ENCODE measurements around the gene CCL15. TPM values are rescaled to one million over a fixed set of nuclear protein-coding genes. Genes with fewer than 3 reads are reported as not detected.

The CCL15 gene
- total and polyA plus RNA-seq, 4 donors: 0.23 TPM; not detected in 3

DNA sequence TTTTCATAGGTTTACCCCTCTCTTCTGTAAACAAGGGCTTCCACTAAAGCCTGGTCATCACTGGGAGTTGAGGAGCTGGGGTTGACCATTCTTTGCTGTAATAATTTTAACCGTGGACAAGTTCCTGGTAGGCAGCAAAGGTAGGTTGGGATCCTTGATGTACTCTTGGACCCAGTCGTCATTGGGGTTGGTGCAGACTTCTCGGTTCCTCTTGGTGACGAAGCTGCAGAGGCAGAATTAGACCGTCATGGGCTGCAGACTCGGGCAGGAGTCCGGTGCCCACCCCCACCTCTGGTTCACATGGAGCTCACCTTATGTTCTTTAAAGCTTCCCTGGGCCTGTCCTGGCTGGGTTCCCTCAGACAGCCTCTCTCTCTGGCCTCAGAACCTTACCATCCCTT is 23.8 kb downstream of the CCL15 start:
- 99% methylated on average over 7 of the region's 7 CpGs for WGBS (ENCODE audit: insufficient coverage)
- no peaks in the 10 kb centered on the region for H3K27me3 ChIP-seq (ENCODE audit: control insufficient read depth, insufficient read depth, low read length)
- DNase-seq (ENCODE audit: low read depth in 4 of 6, low spot score in 6 of 6): no peak

DNA sequence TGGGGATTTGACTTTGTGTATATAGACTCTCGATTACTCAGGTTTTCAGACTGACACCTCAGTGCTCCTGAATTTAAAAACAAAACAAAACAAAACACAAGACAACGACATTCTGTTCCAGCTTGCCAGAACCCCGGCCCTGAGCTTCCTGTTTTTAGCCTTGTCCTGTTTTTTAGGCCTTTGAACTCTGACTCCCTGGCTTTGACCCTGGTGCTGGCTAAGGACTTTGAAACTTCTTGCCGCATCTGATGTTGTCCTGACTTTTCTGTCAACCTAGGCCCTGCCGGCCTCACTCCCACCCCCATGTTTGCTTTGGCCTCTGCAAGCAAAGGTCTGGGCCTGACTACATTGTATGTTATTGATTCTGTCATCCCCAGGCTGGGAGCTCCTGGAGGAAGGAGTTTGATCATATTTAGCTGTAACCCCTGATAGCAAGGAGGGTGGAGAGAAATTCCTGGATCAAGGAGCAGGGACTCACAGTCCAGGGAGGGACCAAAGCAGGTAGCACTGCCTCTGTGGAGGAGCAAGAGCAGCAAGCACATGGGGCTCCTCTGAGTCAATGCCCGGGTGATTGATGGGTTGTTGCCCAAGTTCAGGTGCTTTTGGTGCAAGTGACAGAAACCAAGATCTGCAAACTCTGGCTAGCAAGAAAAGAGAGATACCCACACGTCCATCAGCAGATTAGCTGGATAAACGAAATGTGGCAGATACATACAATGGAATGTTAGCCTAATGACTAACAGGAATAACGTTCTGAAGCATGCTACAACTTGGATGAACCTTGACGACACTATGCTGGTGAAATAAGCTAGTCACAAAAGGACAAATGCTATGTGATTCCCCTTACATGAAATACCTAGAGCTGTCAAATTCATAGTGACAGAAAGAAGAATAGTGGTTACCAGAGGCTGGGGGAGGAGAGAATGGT is 27.8 kb downstream of the CCL15 start:
- Histone ChIP-seq H3K36me3 (ENCODE audit: control insufficient read depth, insufficient read depth, low read length) (no peaks in the 10 kb centered on the region), H3K9me3 (ENCODE audit: control insufficient read depth, insufficient read depth, low read length) (no peaks in the 10 kb centered on the region), H3K4me1 (ENCODE audit: control insufficient read depth, insufficient read depth, low read length) (no peaks in the 10 kb centered on the region), H3K27ac (ENCODE audit: low read depth, low read length) (no peak overlapping the region), H3K27me3 (ENCODE audit: control insufficient read depth, insufficient read depth, low read length) (no peaks in the 10 kb centered on the region), H3K4me3 (ENCODE audit: low read depth, low read length) (no peak overlapping the region)
- peak in 1 of 6 donors; percentile 7 for DNase-seq (ENCODE audit: low read depth in 4 of 6, low spot score in 6 of 6)
- WGBS (ENCODE audit: insufficient coverage): 79% methylated on average over 7 of the region's 10 CpGs

More for the DNA sequence above, 23.8 kb downstream of the CCL15 start:
- Histone ChIP-seq H3K27ac (ENCODE audit: low read depth, low read length) (no peak overlapping the region), H3K9me3 (ENCODE audit: control insufficient read depth, insufficient read depth, low read length) (no peaks in the 10 kb centered on the region), H3K4me1 (ENCODE audit: control insufficient read depth, insufficient read depth, low read length) (no peaks in the 10 kb centered on the region), H3K4me3 (ENCODE audit: low read depth, low read length) (no peak overlapping the region), H3K36me3 (ENCODE audit: control insufficient read depth, insufficient read depth, low read length) (no peaks in the 10 kb centered on the region)

DNA sequence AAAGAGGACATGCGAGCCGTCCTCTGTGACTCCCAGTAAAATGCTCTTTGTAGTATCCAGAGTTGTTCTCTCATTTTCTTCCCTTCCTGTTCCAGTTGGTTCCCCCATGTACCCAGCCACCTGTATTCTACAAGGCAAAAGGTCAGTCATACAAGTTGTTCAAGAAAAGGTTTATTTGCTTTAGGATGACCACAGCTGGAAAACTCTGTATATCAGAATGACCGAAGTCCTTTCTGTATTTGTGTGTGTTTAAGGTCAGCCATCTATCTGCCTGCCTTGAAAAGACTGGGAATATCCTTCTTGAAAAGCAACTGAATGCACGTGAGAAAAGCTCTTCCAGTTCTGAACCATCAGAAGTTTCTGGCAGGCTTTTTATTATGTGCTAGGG is 28.4 kb downstream of the CCL15 start:
- 55% methylated on average over 1 of the region's 4 CpGs for WGBS (ENCODE audit: insufficient coverage)
- Histone ChIP-seq H3K27ac (ENCODE audit: low read depth, low read length) (no peak overlapping the region), H3K36me3 (ENCODE audit: control insufficient read depth, insufficient read depth, low read length) (no peaks in the 10 kb centered on the region), H3K4me1 (ENCODE audit: control insufficient read depth, insufficient read depth, low read length) (no peaks in the 10 kb centered on the region), H3K4me3 (ENCODE audit: low read depth, low read length) (no peak overlapping the region), H3K27me3 (ENCODE audit: control insufficient read depth, insufficient read depth, low read length) (no peaks in the 10 kb centered on the region), H3K9me3 (ENCODE audit: control insufficient read depth, insufficient read depth, low read length) (no peaks in the 10 kb centered on the region)
- DNase-seq (ENCODE audit: low read depth in 4 of 6, low spot score in 6 of 6): no peak

DNA sequence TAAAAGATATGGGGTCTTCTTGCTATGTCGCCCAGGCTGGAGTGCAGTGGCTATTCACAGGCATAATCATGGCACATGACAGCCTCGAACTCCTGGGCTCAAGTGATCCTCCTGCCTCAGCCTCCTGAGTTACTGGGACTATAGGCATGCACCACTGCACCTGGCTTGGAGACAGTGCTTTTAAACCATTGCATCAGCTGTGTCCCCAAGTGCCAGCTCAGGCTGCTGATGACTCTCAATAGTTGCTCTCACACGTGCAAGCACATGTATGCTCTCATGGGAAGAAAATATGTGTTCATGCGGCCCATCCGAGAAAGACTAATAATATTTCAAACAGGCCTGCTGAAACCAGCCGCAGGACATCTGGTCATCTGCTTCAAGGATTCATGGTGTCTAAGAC is 28.8 kb downstream of the CCL15 start:
- Histone ChIP-seq H3K4me3 (ENCODE audit: low read depth, low read length) (no peak overlapping the region), H3K27ac (ENCODE audit: low read depth, low read length) (no peak overlapping the region), H3K27me3 (ENCODE audit: control insufficient read depth, insufficient read depth, low read length) (no peaks in the 10 kb centered on the region), H3K4me1 (ENCODE audit: control insufficient read depth, insufficient read depth, low read length) (no peaks in the 10 kb centered on the region), H3K36me3 (ENCODE audit: control insufficient read depth, insufficient read depth, low read length) (no peaks in the 10 kb centered on the region), H3K9me3 (ENCODE audit: control insufficient read depth, insufficient read depth, low read length) (no peaks in the 10 kb centered on the region)
- no peak for DNase-seq (ENCODE audit: low read depth in 4 of 6, low spot score in 6 of 6)
- 80% methylated on average over 6 of the region's 6 CpGs for WGBS (ENCODE audit: insufficient coverage)

DNA sequence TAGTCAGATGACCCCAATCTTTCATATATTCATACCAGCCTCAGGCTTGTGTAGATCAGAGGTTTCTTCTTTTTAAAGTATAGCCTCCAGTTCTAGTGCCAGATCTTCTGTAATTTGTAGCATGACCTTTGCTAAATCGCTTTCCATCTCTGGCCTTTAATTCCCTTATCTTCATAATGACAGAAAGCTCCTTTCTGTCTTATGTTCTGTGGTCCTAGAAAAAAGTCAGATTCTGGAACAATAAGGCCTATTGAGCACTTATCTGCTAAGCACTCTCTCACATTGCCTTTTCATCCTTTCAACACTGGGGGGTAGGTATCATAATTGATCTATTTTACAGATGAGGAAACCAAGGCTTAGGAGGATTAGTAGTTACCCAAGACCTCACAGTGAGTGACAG is 29.3 kb downstream of the CCL15 start:
- WGBS (ENCODE audit: insufficient coverage): no CpG with 5 or more reads among the region's 1 CpG
- Histone ChIP-seq H3K9me3 (ENCODE audit: control insufficient read depth, insufficient read depth, low read length) (no peaks in the 10 kb centered on the region), H3K4me1 (ENCODE audit: control insufficient read depth, insufficient read depth, low read length) (no peaks in the 10 kb centered on the region), H3K36me3 (ENCODE audit: control insufficient read depth, insufficient read depth, low read length) (no peaks in the 10 kb centered on the region), H3K4me3 (ENCODE audit: low read depth, low read length) (no peak overlapping the region), H3K27me3 (ENCODE audit: control insufficient read depth, insufficient read depth, low read length) (no peaks in the 10 kb centered on the region), H3K27ac (ENCODE audit: low read depth, low read length) (no peak overlapping the region)
- DNase-seq (ENCODE audit: low read depth in 4 of 6, low spot score in 6 of 6): no peak

DNA sequence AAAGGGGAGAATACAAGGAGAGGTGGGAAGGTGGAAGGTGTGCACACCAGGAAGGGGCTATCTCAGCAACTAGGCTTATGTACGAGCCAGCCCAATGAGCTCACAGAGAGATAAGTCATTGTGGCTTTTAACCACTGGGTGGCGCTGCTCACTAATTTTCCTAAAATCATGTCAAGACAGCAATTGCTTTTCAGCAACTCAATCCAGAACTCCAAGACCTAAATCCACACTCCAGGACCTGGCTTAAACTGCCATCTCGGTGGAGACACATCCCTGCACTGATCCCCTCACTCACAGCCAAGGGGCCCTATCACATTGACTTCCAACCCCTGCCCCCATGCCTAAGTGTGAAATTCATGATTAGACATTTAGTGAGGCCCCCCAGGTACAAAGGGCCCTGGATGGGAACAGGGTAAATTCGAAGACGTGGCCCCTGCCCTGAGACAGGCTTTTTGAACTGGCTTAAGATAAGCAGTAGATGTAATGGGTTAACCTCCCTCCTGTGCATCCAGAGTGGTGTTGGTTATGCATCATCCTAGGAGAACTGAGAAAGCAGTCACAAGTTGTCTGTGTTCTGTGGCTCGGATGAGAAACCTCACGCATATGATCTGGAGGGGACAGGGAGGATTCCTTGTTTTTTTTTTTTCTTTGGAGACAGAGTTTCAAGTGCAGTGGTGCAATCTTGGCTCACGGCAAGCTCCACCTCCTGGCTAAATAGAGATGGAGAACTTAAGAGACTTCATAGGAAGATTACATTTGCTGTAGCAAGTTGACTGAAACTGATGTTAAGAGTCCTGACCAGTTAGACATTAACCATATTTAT is 31.6 kb downstream of the CCL15 start:
- no peaks in the 10 kb centered on the region for H3K9me3 ChIP-seq (ENCODE audit: control insufficient read depth, insufficient read depth, low read length)
- H3K4me3 ChIP-seq (ENCODE audit: low read depth, low read length): no peak overlapping the region
- 49% methylated on average over 7 of the region's 8 CpGs for WGBS (ENCODE audit: insufficient coverage)
- H3K27ac ChIP-seq (ENCODE audit: low read depth, low read length): no peak overlapping the region
- DNase-seq (ENCODE audit: low read depth in 4 of 6, low spot score in 6 of 6): peak; percentile 74 to 97 (median 84)
- H3K36me3 ChIP-seq (ENCODE audit: control insufficient read depth, insufficient read depth, low read length): no peaks in the 10 kb centered on the region
- H3K27me3 ChIP-seq (ENCODE audit: control insufficient read depth, insufficient read depth, low read length): no peaks in the 10 kb centered on the region
- H3K4me1 ChIP-seq (ENCODE audit: control insufficient read depth, insufficient read depth, low read length): no peaks in the 10 kb centered on the region

DNA sequence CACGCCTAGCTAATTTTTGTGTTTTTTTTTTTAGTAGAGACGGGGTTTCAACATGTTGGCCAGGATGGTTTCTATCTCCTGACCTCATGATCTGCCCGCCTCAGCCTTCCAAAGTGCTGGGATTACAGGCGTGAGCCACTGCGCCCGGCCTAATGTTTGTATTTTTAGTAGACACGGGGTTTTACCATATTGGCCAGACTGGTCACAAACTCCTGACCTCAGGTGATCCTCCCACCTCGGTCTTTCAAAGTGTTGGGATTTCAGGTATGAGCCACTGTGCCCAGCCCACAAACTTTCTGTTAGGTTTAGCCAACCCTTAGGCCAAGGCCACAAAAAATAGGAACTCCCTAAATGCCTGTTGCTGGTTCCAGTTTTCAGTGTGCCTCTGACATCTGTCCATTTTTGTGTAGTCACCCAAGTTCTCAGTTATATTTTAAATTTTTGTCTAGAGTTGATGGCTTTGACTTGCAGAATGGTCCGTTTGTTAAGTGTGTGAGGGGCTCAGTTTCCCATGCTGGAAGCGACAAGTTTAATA is 32.8 kb downstream of the CCL15 start:
- Histone ChIP-seq H3K4me3 (ENCODE audit: low read depth, low read length) (no peak overlapping the region), H3K36me3 (ENCODE audit: control insufficient read depth, insufficient read depth, low read length) (no peaks in the 10 kb centered on the region), H3K27ac (ENCODE audit: low read depth, low read length) (no peak overlapping the region), H3K27me3 (ENCODE audit: control insufficient read depth, insufficient read depth, low read length) (no peaks in the 10 kb centered on the region), H3K9me3 (ENCODE audit: control insufficient read depth, insufficient read depth, low read length) (no peaks in the 10 kb centered on the region), H3K4me1 (ENCODE audit: control insufficient read depth, insufficient read depth, low read length) (no peaks in the 10 kb centered on the region)
- DNase-seq (ENCODE audit: low read depth in 4 of 6, low spot score in 6 of 6): no peak
- whole genome bisulfite sequencing (ENCODE audit: insufficient coverage): 86% methylated on average over 7 of the region's 10 CpGs

DNA sequence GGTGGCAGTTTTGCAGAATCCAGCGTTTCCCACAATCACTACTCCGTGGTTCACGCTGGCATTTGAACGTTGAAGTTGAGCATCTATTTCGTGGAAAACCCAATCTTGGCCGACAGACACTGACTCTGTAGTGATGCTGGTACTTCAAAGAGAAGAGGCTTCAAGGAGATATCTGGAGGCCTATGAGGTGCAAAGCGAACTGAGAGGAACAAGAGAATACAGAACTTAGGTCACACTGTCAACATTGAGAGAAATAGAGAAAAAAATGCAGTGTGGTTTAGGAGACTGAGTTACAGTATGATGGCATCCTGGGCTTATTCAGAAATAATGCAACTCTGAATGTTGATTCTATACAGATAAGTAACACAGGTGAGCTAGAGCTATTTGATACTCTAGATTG is 36.1 kb downstream of the CCL15 start:
- H3K36me3 ChIP-seq (ENCODE audit: control insufficient read depth, insufficient read depth, low read length): no peaks in the 10 kb centered on the region
- WGBS (ENCODE audit: insufficient coverage): 94% methylated on average over 7 of the region's 7 CpGs
- H3K4me1 ChIP-seq (ENCODE audit: control insufficient read depth, insufficient read depth, low read length): no peaks in the 10 kb centered on the region
- no peak overlapping the region for H3K4me3 ChIP-seq (ENCODE audit: low read depth, low read length)
- H3K27me3 ChIP-seq (ENCODE audit: control insufficient read depth, insufficient read depth, low read length): no peaks in the 10 kb centered on the region
- H3K9me3 ChIP-seq (ENCODE audit: control insufficient read depth, insufficient read depth, low read length): no peaks in the 10 kb centered on the region
- DNase-seq (ENCODE audit: low read depth in 4 of 6, low spot score in 6 of 6): no peak
- no peak overlapping the region for H3K27ac ChIP-seq (ENCODE audit: low read depth, low read length)

DNA sequence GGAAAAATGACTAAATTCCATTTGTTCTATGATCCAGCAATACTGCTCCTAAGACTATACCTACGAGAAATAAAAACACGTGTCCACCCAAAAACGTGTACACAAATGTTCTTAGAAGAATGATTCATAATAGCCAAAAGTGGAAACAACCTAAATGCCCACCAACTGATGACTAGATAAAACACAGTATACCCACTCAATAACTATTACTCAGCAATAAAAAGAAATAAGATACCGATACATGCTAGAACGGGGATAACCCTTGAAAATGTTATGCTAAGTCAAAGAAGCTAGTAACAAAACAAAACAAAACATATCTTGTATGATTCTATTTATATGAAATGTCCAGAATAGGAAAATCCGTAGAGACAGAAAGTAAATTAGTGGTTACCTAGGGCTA is 37.7 kb downstream of the CCL15 start:
- Histone ChIP-seq H3K4me3 (ENCODE audit: low read depth, low read length) (no peak overlapping the region), H3K27me3 (ENCODE audit: control insufficient read depth, insufficient read depth, low read length) (no peaks in the 10 kb centered on the region), H3K36me3 (ENCODE audit: control insufficient read depth, insufficient read depth, low read length) (no peaks in the 10 kb centered on the region), H3K4me1 (ENCODE audit: control insufficient read depth, insufficient read depth, low read length) (no peaks in the 10 kb centered on the region), H3K9me3 (ENCODE audit: control insufficient read depth, insufficient read depth, low read length) (no peaks in the 10 kb centered on the region), H3K27ac (ENCODE audit: low read depth, low read length) (no peak overlapping the region)
- DNase-seq (ENCODE audit: low read depth in 4 of 6, low spot score in 6 of 6): no peak
- WGBS (ENCODE audit: insufficient coverage): no CpG with 5 or more reads among the region's 6 CpGs
